Measurements from ENCODE around the gene PRDX2.

PRDX2 gene

DNA sequence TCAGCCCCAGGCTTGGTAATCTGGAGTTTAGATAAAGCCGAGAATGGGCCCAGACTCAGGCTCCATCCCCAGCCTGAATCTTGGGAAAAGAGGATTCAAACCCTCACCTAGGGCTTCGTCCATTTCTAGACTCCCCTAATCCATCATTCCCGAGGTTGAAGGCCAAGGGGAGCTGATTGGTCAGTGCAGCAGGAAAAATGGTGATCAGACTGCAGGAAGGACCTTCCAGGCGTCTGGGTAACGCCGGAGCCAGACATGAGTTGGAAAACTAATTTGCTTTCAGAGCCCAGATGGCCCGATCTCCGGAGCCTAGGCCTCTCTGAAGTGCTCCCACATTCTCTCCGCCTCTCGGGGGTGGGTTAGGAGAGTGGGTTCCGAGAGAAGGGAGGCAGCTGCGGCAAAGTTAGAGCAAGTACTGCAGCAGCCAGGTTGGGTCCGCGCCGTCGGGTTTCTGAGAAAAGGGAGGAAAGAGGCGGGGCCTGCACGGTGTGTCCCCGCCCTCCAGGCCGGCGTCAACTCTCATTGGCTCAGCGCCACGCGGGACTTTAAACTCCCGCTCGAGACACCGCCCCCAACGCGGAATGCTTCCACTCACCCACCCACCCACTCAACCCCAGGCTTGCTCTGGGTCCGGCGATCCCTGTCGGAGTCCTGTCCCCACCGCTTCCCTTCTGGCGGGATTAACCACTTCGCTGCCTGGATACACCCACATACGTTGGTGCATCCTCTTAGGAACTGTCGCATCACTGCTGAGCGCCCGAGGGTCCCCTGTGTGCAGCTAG is 33.6 kb upstream of the PRDX2 start:
- no peaks in the 10 kb centered on the region for H3K36me3 ChIP-seq (ENCODE audit: insufficient read depth, low read length)
- H3K9me3 ChIP-seq (ENCODE audit: low read length), result no peaks in the 10 kb centered on the region
- H2AFZ ChIP-seq (ENCODE audit: low read length), result no peak overlapping the region
- H3K9me2 ChIP-seq (ENCODE audit: low read depth, low read length), result no peaks in the 10 kb centered on the region
- peak overlapping the region; percentile 76 for H3K27ac ChIP-seq (ENCODE audit: low read depth, low read length, poor library complexity, severe bottlenecking)
- no peaks in the 10 kb centered on the region for H4K20me1 ChIP-seq (ENCODE audit: insufficient read depth, low read length)
- H3K9ac ChIP-seq (ENCODE audit: low read length), result peak overlapping the region; percentile 68; the same call in 1 of the 2 replicates
- peaks cover 12% of the 10 kb centered on the region for H3F3A ChIP-seq (ENCODE audit: insufficient read depth, low read length)
- H3K4me2 ChIP-seq (ENCODE audit: low read length), result peak overlapping the region; percentile 72
- no peak for TF ChIP-seq EZH2 (IDR thresholded peaks at IDR 0.05; ENCODE audit: borderline replicate concordance, low read length)
- TF ChIP-seq, protein P1, sequence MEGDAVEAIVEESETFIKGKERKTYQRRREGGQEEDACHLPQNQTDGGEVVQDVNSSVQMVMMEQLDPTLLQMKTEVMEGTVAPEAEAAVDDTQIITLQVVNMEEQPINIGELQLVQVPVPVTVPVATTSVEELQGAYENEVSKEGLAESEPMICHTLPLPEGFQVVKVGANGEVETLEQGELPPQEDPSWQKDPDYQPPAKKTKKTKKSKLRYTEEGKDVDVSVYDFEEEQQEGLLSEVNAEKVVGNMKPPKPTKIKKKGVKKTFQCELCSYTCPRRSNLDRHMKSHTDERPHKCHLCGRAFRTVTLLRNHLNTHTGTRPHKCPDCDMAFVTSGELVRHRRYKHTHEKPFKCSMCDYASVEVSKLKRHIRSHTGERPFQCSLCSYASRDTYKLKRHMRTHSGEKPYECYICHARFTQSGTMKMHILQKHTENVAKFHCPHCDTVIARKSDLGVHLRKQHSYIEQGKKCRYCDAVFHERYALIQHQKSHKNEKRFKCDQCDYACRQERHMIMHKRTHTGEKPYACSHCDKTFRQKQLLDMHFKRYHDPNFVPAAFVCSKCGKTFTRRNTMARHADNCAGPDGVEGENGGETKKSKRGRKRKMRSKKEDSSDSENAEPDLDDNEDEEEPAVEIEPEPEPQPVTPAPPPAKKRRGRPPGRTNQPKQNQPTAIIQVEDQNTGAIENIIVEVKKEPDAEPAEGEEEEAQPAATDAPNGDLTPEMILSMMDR (IDR thresholded peaks at IDR 0.05; ENCODE audit: low read length), result no peak
- peak overlapping the region; percentile 68 for H3K4me3 ChIP-seq (ENCODE audit: low read depth, low read length, poor library complexity, severe bottlenecking)
- H3K79me2 ChIP-seq (ENCODE audit: insufficient read depth, low read length), result no peaks in the 10 kb centered on the region
- H3K27me3 ChIP-seq (ENCODE audit: insufficient read depth, low read length), result no peaks in the 10 kb centered on the region
- peaks cover 59% of the 10 kb centered on the region for H3K4me1 ChIP-seq (ENCODE audit: insufficient read depth, low read length, severe bottlenecking)

DNA sequence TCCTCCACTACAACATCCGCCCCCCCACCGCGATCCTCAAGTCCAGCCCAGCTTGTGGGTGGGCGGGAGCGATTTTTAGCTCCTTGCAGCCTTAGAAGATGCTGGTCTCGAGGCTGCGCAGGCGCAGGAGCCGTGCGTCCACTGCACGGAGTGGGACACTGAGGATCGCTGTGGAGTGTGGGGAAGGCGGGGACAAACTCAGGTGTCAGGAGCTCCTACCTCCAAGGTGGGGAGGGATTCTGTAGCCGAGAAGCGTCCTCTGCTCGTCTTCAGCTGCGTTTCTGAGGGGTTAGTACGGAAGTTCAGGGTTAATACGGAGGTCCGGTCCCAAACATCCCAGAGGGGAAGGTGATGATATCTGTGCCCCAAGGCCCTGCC is 33.0 kb upstream of the PRDX2 start, which contains the start of gene RTBDN:
TSS of gene RTBDN (minus strand) at position 14 of the 378 bp plus-strand sequence. CDS start 4,600 bp downstream, outside the sequence.
- peak within 1 kb of the TSS; percentile 68 for H3K9ac ChIP-seq (ENCODE audit: low read length)
- H3K79me2 ChIP-seq (ENCODE audit: insufficient read depth, low read length), result no peaks in the 10 kb centered on the region
- TF ChIP-seq, protein P1 (IDR thresholded peaks at IDR 0.05; ENCODE audit: low read length), result no peak
- no peak for TF ChIP-seq EZH2 (IDR thresholded peaks at IDR 0.05; ENCODE audit: borderline replicate concordance, low read length)
- H4K20me1 ChIP-seq (ENCODE audit: insufficient read depth, low read length), result no peaks in the 10 kb centered on the region
- H3K9me2 ChIP-seq (ENCODE audit: low read depth, low read length), result no peaks in the 10 kb centered on the region
- no peak within 1 kb of the TSS for H2AFZ ChIP-seq (ENCODE audit: low read length)
- H3K4me1 ChIP-seq (ENCODE audit: insufficient read depth, low read length, severe bottlenecking), result peaks cover 53% of the 10 kb centered on the region
- H3K4me2 ChIP-seq (ENCODE audit: low read length), result peak within 1 kb of the TSS; percentile 72
- H3K4me3 ChIP-seq (ENCODE audit: low read depth, low read length, poor library complexity, severe bottlenecking), result peak within 1 kb of the TSS; percentile 68
- peaks cover 8% of the 10 kb centered on the region for H3F3A ChIP-seq (ENCODE audit: insufficient read depth, low read length)
- H3K36me3 ChIP-seq (ENCODE audit: insufficient read depth, low read length), result no peaks in the 10 kb centered on the region
- no peaks in the 10 kb centered on the region for H3K27me3 ChIP-seq (ENCODE audit: insufficient read depth, low read length)
- peak within 1 kb of the TSS; percentile 19 for H3K27ac ChIP-seq (ENCODE audit: low read depth, low read length, poor library complexity, severe bottlenecking)
- no peaks in the 10 kb centered on the region for H3K9me3 ChIP-seq (ENCODE audit: low read length)

DNA sequence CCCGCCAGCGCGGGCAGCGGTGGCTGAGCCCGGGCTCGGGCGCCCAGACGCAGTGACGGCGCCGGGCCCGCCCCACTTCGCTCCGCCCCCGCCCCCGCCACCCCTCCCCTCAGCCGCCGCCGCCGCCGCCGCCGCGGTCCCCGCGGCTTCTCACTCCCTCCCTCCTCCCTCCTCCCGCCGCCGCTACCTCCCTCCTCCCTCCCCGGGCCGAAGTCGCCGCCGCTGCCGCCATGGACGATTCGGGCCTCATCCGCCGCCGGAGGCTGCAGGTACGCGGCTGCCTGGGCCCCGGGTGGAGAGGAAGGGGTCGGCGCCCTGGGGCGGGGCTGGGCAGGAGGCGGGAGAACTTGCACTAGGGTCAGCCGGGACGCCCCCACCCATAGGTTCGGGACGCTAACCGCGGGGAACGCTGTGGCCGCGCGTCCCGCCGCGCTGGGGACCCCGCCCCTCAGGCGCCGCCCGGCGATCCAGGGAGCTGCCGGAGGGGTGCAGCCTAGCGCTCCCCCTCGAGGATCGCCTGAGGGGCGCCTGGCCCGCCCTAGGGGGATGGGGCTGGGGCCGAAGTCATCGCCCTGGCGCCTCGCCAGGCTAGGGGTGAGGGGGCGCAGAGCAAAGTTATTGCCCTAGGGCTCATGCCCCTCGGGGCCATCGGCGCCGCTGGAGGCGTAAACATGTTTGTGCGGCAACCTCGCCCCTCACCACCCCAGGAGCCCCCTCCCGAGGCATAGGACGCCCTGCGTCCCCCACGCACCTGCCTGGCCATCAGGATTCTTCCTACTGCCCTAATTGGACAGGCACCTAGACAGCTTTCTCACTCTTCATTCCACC is 32.4 kb upstream of the PRDX2 start:
- peaks cover 47% of the 10 kb centered on the region for H3K4me1 ChIP-seq (ENCODE audit: insufficient read depth, low read length, severe bottlenecking)
- no peaks in the 10 kb centered on the region for H3K9me3 ChIP-seq (ENCODE audit: low read length)
- no peak for TF ChIP-seq EZH2 (IDR thresholded peaks at IDR 0.05; ENCODE audit: borderline replicate concordance, low read length)
- TF ChIP-seq, protein P1 (IDR thresholded peaks at IDR 0.05; ENCODE audit: low read length), result no peak; the same call in 1 of the 2 replicates
- peaks cover 5% of the 10 kb centered on the region for H3F3A ChIP-seq (ENCODE audit: insufficient read depth, low read length)
- peak overlapping the region; percentile 19 for H3K27ac ChIP-seq (ENCODE audit: low read depth, low read length, poor library complexity, severe bottlenecking)
- no peaks in the 10 kb centered on the region for H3K9me2 ChIP-seq (ENCODE audit: low read depth, low read length)
- H3K4me3 ChIP-seq (ENCODE audit: low read depth, low read length, poor library complexity, severe bottlenecking), result peak overlapping the region; percentile 68
- peak overlapping the region; percentile 72 for H3K4me2 ChIP-seq (ENCODE audit: low read length)
- H3K9ac ChIP-seq (ENCODE audit: low read length), result peak overlapping the region; percentile 68
- H3K79me2 ChIP-seq (ENCODE audit: insufficient read depth, low read length), result no peaks in the 10 kb centered on the region
- no peaks in the 10 kb centered on the region for H3K36me3 ChIP-seq (ENCODE audit: insufficient read depth, low read length)
- no peaks in the 10 kb centered on the region for H3K27me3 ChIP-seq (ENCODE audit: insufficient read depth, low read length)
- H2AFZ ChIP-seq (ENCODE audit: low read length), result no peak overlapping the region
- H4K20me1 ChIP-seq (ENCODE audit: insufficient read depth, low read length), result no peaks in the 10 kb centered on the region

All from OCI-LY1 (cell line).